MCF 10A (cell line): Measurements from ENCODE around the gene UBB. TPM values are rescaled to one million over a fixed set of nuclear protein-coding genes. Genes with fewer than 3 reads are reported as not detected.

Experiments
- BruUV-seq: library from RNA; stranded (reverse); fragments of 400-500 nt; replicated peaks from 2 replicates; lab custom pipeline; 2021; lab: Mats Ljungman, UMichigan
- CTCF ChIA-PET: fragments of 300-600 bp; sonication (Branson Sonifier 250); formaldehyde crosslinking; extraction: SDS; loops from one replicate; lab custom pipeline; 2021; ENCODE audit warnings: antibody characterized with exemption, inconsistent platforms; lab: Yijun Ruan, JAX
- POLR2A ChIA-PET: fragments of 300-600, 350-650 bp; sonication (Branson Sonifier 250); formaldehyde crosslinking; extraction: SDS; loops from one replicate; lab custom pipeline; 2020; ENCODE audit warnings: antibody characterized with exemption, inconsistent platforms; lab: Yijun Ruan, JAX
- DNase-seq: peaks from one replicate; pipeline ENCODE4 v3.0.0-alpha.2; 2018; ENCODE audit not compliant: unreplicated experiment
- H3K27ac Mint-ChIP-seq: one replicate; pipeline ENCODE4 v1.8.0; 2022; ENCODE audit warnings: mild to moderate bottlenecking, low read depth, mixed read lengths; ENCODE audit not compliant: unreplicated experiment
- H3K27me3 Mint-ChIP-seq: one replicate; pipeline ENCODE4 v1.8.0; 2022; ENCODE audit warnings: mixed read lengths; ENCODE audit not compliant: insufficient read depth, unreplicated experiment
- H3K36me3 Mint-ChIP-seq: one replicate; pipeline ENCODE4 v1.8.0; 2022; ENCODE audit warnings: mild to moderate bottlenecking, moderate library complexity, mixed read lengths; ENCODE audit not compliant: insufficient read depth, unreplicated experiment
- H3K4me1 Mint-ChIP-seq: one replicate; pipeline ENCODE4 v1.8.0; 2022; ENCODE audit warnings: mixed read lengths; ENCODE audit not compliant: insufficient read depth, unreplicated experiment
- H3K4me3 Mint-ChIP-seq: one replicate; pipeline ENCODE4 v1.8.0; 2022; ENCODE audit warnings: mild to moderate bottlenecking, moderate library complexity, mixed read lengths; ENCODE audit not compliant: unreplicated experiment
- H3K9me3 Mint-ChIP-seq: one replicate; pipeline ENCODE4 v1.8.0; 2022; ENCODE audit warnings: mixed read lengths; ENCODE audit not compliant: unreplicated experiment
- intact Hi-C: fragments of 100-400 bp; cut with micrococcal nuclease; formaldehyde crosslinking; loops from 2 replicates; pipeline ENCODE4 v1.14.1; 2022
- total RNA-seq: library from RNA; stranded (reverse); gene quantifications from 2 replicates; pipeline ENCODE4 v1.2.3, GENCODE V29; 2022
- TF ChIP-seq, protein P1 (sequence below): fragments of 200-600 bp; IDR thresholded peaks from one replicate; pipeline ENCODE4 v1.8.0; 2022; ENCODE audit warnings: antibody characterized with exemption, mild to moderate bottlenecking; ENCODE audit not compliant: unreplicated experiment

Gene UBB
- total RNA-seq, 1 experiment from 2014 or later = 626 TPM

DNA sequence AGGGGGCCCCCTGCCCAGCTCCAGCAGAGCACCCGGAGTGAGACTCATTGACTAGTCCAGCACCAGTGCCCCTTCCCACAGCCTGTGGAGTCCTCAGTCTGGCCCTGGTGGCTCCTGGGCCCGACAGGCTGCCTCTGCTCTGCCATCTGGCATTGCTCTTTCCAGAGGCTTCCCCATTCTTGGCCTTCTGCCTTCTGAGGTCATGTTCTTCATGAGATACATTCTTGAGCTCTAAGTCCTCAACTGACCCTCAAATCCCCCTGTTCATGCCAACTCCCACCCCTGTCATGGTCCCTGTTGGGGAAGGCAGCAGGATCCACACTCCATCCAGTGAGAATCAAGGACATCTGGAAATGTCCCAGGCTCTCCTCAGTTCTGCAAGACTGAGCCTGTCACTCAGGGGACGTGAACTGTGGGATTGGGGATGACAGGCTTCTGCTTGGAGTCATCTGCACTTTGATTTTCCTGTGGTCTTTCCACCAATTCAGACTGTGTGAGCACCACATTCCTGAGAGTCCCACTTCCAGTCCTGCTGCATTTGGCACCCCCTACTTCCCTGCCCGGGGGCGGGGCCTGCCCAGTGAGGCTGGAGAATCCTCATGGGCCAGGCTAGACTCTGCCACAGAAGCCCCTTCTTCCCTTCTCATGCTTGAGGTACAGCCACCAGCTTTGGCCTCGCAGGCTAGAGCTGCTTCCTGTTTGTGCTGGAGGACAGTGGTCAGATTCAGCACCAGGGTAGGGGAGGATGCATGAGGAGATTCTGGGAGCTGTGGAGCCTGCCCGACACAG lies 37.2 kb downstream of the UBB start:
- intact Hi-C loops = no loop called here
- H3K4me1 Mint-ChIP-seq = peaks cover 9% of the 10 kb centered on the region
- POLR2A ChIA-PET = interaction anchor here (0.7 to 2.4 kb wide), 3 partner anchors 10 to 21 kb away, joined by 4 to 11 read pairs (median 5); no protein-coding TSS in a partner anchor
- no peak for DNase-seq
- CTCF ChIA-PET = interaction anchor here (0.6 to 0.8 kb wide), 2 partner anchors 10 kb away, joined by 3 to 5 read pairs; no protein-coding TSS in a partner anchor
- no peaks in the 10 kb centered on the region for H3K27me3 Mint-ChIP-seq
- TF ChIP-seq, protein P1, sequence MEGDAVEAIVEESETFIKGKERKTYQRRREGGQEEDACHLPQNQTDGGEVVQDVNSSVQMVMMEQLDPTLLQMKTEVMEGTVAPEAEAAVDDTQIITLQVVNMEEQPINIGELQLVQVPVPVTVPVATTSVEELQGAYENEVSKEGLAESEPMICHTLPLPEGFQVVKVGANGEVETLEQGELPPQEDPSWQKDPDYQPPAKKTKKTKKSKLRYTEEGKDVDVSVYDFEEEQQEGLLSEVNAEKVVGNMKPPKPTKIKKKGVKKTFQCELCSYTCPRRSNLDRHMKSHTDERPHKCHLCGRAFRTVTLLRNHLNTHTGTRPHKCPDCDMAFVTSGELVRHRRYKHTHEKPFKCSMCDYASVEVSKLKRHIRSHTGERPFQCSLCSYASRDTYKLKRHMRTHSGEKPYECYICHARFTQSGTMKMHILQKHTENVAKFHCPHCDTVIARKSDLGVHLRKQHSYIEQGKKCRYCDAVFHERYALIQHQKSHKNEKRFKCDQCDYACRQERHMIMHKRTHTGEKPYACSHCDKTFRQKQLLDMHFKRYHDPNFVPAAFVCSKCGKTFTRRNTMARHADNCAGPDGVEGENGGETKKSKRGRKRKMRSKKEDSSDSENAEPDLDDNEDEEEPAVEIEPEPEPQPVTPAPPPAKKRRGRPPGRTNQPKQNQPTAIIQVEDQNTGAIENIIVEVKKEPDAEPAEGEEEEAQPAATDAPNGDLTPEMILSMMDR = no peak
- BruUV-seq = no TSS peak
- no peak overlapping the region for H3K4me3 Mint-ChIP-seq
- H3K36me3 Mint-ChIP-seq = no peaks in the 10 kb centered on the region
- H3K9me3 Mint-ChIP-seq = no peaks in the 10 kb centered on the region
- H3K27ac Mint-ChIP-seq = no peak overlapping the region

DNA sequence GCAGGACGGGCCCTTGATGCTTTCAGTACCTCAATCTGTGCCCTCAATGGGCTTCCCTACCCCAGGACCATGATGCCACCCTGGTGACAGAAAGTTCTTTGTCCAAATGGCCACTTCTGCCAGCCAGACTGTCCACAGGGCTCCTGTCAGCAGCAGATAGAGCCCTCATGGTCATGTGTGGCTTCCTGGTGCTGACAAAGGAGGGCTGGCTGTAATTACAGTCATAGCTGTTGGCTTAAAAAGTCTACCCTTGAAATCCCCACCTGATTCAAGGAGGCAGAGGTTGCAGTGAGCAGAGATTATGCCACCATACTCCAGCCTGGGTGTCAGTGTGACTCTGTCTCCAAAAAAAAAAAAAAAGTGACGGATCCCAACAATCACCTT lies 37.8 kb downstream of the UBB start:
- no peak for DNase-seq
- H3K27me3 Mint-ChIP-seq = no peaks in the 10 kb centered on the region
- H3K36me3 Mint-ChIP-seq = no peaks in the 10 kb centered on the region
- peaks cover 9% of the 10 kb centered on the region for H3K4me1 Mint-ChIP-seq
- TF ChIP-seq, protein P1 = no peak
- intact Hi-C loops = no loop called here
- peak overlapping the region; percentile 82 for H3K27ac Mint-ChIP-seq
- H3K4me3 Mint-ChIP-seq = no peak overlapping the region
- no TSS peak for BruUV-seq
- ChIA-PET POLR2A (interaction anchor here (0.5 to 2.4 kb wide), 3 partner anchors 20 to 311 kb away, joined by 3 to 11 read pairs (median 4); no protein-coding TSS in a partner anchor), CTCF (interaction anchor here (0.5 to 0.8 kb wide), 4 partner anchors 9 to 265 kb away, joined by 3 to 5 read pairs (median 4); no protein-coding TSS in a partner anchor)
- H3K9me3 Mint-ChIP-seq = no peaks in the 10 kb centered on the region

DNA sequence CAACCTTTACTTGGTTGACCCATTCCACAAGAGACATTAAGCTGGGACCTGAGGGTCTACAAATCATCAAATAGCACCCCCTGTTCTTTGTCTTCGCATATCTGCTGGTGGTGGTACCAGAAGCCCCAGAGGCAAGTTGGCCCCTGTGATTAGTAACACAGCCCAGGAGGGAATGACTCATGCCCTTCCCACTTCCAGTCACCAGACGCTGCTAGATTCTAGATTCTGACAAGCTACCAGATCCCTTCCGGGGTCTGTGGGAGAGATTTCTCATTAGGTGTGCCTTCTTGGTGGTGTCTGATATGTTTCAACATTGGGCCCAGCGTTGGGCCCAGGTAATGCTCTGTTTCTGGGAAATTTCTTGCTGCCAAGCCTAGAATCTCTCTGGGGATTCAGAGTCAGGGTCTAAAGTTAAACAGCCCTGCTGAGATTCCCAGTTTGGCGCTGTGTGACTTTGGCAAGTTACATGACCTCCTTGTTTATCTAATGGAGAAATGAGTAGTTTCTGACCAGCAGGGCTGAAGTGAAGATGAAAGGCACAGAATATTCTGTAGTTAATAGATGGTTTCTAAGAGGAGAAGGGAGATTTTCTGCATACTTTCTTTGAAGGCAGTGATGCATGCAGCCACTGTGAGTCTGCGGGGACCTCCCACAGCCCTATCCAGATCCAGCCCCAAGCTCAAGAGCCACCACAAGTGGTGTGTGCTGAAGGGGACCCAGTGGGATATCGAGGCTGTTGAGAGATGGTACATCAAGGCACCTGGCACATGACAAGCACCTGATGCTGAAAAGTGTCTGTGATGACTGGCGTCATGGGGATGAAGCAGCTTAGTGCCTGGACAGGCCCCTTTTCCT lies 38.4 kb downstream of the UBB start:
- no peaks in the 10 kb centered on the region for H3K36me3 Mint-ChIP-seq
- CTCF ChIA-PET = interaction anchor here (0.5 to 0.8 kb wide), 4 partner anchors 9 to 266 kb away, joined by 3 to 5 read pairs (median 4); no protein-coding TSS in a partner anchor
- H3K27ac Mint-ChIP-seq = peak overlapping the region; percentile 82
- no peaks in the 10 kb centered on the region for H3K9me3 Mint-ChIP-seq
- POLR2A ChIA-PET = interaction anchor here (0.5 to 2.4 kb wide), 7 partner anchors 10 to 311 kb away, joined by 3 to 11 read pairs (median 3); no protein-coding TSS in a partner anchor
- H3K4me1 Mint-ChIP-seq = peaks cover 9% of the 10 kb centered on the region
- intact Hi-C loops = no loop called here
- H3K4me3 Mint-ChIP-seq = no peak overlapping the region
- DNase-seq = peak; percentile 89
- TF ChIP-seq, protein P1 = no peak
- BruUV-seq = no TSS peak
- no peaks in the 10 kb centered on the region for H3K27me3 Mint-ChIP-seq

DNA sequence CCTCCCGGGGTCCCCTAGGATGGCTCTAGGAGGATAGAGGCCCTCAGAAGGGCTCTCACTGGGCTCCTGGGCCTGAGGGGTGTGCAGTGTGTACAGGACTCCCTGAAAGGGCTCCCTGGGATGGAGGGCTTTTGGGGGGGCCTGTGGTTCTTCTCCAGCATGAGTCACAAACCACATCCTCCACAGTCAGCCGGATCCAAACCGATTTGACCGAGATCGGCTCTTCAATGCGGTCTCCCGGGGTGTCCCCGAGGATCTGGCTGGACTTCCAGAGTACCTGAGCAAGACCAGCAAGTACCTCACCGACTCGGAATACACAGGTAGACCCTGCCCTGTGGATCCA lies 39.0 kb downstream of the UBB start:
- Mint-ChIP-seq H3K4me3 (no peak overlapping the region), H3K4me1 (peaks cover 9% of the 10 kb centered on the region), H3K9me3 (no peaks in the 10 kb centered on the region), H3K27ac (no peak overlapping the region), H3K36me3 (no peaks in the 10 kb centered on the region), H3K27me3 (no peaks in the 10 kb centered on the region)
- intact Hi-C loops = no loop called here
- DNase-seq = peak; percentile 65
- no TSS peak for BruUV-seq
- CTCF ChIA-PET = no interaction called here
- TF ChIP-seq, protein P1 = no peak
- POLR2A ChIA-PET = interaction anchor here (0.6 to 1.3 kb wide), 5 partner anchors 10 to 294 kb away, joined by 3 to 4 read pairs (median 3); no protein-coding TSS in a partner anchor
